Kidney capillary endothelial cell (primary cell): ENCODE measurements around the gene POMP.
A peak's percentile ranks its signal among the peaks of the same experiment; 100 is the strongest.

ENCODE experiments used
- DNase-seq: peaks from one replicate; pipeline ENCODE4 v3.0.0-alpha.2; 2018; ENCODE audit warnings: low spot score

POMP gene

GRCh38 chr13:28697441-28697840 lies 38.5 kb downstream of the POMP start:
- no peak for DNase-seq

GRCh38 chr13:28699246-28699645 lies 40.3 kb downstream of the POMP start:
- no peak for DNase-seq

GRCh38 chr13:28704282-28704681 lies 45.4 kb downstream of the POMP start:
- no peak for DNase-seq

GRCh38 chr13:28704919-28705318 lies 46.0 kb downstream of the POMP start:
- DNase-seq: no peak

- DNase-seq: no peak
Measured at GRCh38 chr13:28705461-28706083, 46.6 kb downstream of the POMP start.

GRCh38 chr13:28707629-28708427 lies 48.9 kb downstream of the POMP start:
- DNase-seq: no peak

- DNase-seq: no peak
Measured at GRCh38 chr13:28710161-28710560, 51.2 kb downstream of the POMP start.

- no peak for DNase-seq
Measured at GRCh38 chr13:28714651-28715050, 55.7 kb downstream of the POMP start.

- peak; percentile 91 for DNase-seq
Measured at GRCh38 chr13:28716511-28716910, 57.6 kb downstream of the POMP start.

GRCh38 chr13:28717170-28717569 lies 58.2 kb downstream of the POMP start:
- DNase-seq: peak; percentile 6

GRCh38 chr13:28718196-28718542 lies 59.2 kb downstream of the POMP start:
- DNase-seq: peak; percentile 19

GRCh38 chr13:28718543-28719226 lies 59.8 kb downstream of the POMP start, which contains the start of gene SLC46A3:
SLC46A3 (minus strand) TSS chr13:28718970; CDS start chr13:28717998, 972 bp downstream.
- DNase-seq: peak; percentile 99

GRCh38 chr13:28719227-28720055 lies 60.5 kb downstream of the POMP start:
- DNase-seq: no peak

GRCh38 chr13:28723806-28724205 lies 64.9 kb downstream of the POMP start:
- no peak for DNase-seq

- no peak for DNase-seq
Measured at GRCh38 chr13:28725046-28725610, 66.2 kb downstream of the POMP start.
